Measurements from ENCODE around the gene TTLL5. TPM values are rescaled to one million over a fixed set of nuclear protein-coding genes. Genes with fewer than 3 reads are reported as not detected.

The TTLL5 gene
- total RNA-seq, 1 donor from 2014 or later: 39.6 TPM

DNA sequence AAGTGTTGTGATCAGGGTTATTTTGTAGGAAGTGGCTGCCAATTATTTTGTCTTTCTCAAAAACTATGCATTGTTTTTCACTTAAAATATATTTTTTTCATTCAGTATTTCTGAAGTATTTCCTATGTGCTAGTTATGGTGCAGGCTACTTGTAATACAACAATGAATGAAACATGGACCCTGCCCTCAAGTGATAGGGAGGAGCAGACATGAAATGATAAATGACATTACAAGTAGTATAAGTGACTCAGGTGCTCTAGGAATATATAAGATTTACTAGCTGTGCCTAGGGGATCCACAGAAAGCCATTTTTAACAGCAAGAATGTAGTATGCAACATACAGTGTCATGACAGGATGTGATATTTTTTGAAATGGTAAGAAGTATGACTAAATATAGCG is 65.3 kb downstream of the TTLL5 start:
- H3K4me3 ChIP-seq (ENCODE audit: low read depth, low read length): no peak overlapping the region
- TF ChIP-seq, protein P1, sequence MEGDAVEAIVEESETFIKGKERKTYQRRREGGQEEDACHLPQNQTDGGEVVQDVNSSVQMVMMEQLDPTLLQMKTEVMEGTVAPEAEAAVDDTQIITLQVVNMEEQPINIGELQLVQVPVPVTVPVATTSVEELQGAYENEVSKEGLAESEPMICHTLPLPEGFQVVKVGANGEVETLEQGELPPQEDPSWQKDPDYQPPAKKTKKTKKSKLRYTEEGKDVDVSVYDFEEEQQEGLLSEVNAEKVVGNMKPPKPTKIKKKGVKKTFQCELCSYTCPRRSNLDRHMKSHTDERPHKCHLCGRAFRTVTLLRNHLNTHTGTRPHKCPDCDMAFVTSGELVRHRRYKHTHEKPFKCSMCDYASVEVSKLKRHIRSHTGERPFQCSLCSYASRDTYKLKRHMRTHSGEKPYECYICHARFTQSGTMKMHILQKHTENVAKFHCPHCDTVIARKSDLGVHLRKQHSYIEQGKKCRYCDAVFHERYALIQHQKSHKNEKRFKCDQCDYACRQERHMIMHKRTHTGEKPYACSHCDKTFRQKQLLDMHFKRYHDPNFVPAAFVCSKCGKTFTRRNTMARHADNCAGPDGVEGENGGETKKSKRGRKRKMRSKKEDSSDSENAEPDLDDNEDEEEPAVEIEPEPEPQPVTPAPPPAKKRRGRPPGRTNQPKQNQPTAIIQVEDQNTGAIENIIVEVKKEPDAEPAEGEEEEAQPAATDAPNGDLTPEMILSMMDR (conservative IDR thresholded peaks at IDR 0.05; ENCODE audit: low read depth, low read length): no peak

DNA sequence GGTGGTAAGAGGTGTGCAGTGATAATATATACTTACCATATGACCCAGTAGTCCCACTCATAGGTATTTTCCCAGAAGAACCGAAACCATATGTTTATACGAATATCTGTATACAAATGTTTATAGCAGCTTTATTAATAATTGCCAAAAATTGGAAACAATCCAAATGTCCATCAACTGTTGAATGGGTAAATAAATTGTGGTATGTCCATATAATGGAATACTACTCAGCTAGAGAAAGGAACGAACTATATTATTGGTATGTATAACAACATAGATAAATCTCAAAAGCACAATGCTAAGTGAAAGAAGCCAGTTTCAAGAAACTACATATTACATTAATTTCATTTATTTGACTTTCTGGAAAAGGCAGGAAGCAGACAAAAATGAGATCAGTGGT is 66.1 kb downstream of the TTLL5 start:
- no peak overlapping the region for H3K4me3 ChIP-seq (ENCODE audit: low read depth, low read length)
- TF ChIP-seq, protein P1 (conservative IDR thresholded peaks at IDR 0.05; ENCODE audit: low read depth, low read length): no peak
- no peak for DNase-seq (ENCODE audit: low read depth)

More for the DNA sequence above, 65.3 kb downstream of the TTLL5 start:
- DNase-seq (ENCODE audit: low read depth): no peak

DNA sequence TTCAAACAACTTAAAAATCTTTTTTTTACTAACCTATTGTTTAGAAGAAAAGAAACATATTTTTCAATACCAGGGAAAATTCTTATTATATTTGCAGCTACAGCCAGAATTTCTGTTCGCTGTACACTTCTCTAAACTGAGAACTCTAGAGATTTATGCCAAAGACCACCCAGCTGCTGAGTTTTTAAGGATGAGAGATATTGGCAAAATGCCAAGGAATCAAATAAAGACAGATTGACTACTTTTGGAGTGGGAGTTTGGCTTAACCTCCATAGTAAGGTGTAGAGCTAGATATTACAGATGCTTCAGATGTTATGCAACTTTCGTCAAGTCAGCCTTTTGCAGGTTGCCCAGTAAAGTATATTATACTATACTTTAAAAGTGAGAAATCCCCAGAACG is 71.8 kb downstream of the TTLL5 start:
- H3K4me3 ChIP-seq (ENCODE audit: low read depth, low read length): no peak overlapping the region
- DNase-seq (ENCODE audit: low read depth): no peak
- TF ChIP-seq, protein P1 (conservative IDR thresholded peaks at IDR 0.05; ENCODE audit: low read depth, low read length): no peak

DNA sequence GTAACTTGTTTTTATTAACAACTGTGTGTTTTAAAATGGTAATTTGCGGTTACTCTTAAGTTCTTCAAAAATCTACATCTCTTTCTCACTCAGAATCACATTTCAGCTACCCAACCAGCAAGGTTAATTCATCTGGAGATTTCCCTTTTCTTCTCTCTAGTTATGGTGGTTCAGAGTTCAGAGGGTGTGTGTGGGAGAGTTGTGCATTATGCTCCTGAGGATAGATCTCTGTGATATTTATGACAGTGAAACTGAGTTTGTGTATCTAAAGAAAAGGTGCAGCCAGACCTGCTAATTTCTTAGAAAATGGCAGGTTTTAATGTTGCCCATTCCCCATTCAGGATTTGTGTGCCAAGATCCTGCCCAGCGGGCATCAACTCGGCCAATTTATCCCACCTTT is 73.8 kb downstream of the TTLL5 start:
- no peak overlapping the region for H3K4me3 ChIP-seq (ENCODE audit: low read depth, low read length)
- TF ChIP-seq, protein P1 (conservative IDR thresholded peaks at IDR 0.05; ENCODE audit: low read depth, low read length): no peak
- DNase-seq (ENCODE audit: low read depth): no peak

DNA sequence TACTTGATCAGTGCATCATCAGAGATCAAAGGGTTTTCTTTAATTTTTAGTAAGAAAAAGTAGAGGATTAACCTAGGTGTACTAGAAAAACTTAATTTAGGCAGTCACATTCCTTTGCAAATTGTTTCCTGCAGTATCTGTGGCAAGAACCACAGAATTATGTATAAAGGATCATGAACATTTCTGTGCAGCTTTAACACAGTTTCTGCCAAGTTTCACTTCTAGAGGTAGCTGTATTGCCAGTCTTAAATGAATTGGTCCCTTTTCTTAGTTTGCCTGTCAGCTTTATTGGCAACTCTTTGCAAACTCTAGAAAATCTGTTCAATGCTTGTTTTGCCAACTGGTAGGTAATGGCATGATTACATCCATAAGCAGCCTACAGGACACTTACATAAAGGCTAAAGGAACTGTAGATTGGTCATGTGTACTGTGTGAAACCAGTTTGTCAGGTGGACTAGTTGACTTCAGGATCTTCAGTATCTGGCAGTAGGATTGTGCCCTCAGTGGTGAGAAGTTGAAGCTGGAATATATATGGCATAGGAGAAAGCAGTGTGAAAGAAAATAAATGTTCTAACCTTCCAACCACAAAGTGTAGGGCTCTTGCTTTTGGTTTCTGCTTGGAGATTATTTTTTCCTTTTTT is 75.9 kb downstream of the TTLL5 start:
- TF ChIP-seq, protein P1 (conservative IDR thresholded peaks at IDR 0.05; ENCODE audit: low read depth, low read length): no peak
- no peak overlapping the region for H3K4me3 ChIP-seq (ENCODE audit: low read depth, low read length)
- DNase-seq (ENCODE audit: low read depth): no peak

DNA sequence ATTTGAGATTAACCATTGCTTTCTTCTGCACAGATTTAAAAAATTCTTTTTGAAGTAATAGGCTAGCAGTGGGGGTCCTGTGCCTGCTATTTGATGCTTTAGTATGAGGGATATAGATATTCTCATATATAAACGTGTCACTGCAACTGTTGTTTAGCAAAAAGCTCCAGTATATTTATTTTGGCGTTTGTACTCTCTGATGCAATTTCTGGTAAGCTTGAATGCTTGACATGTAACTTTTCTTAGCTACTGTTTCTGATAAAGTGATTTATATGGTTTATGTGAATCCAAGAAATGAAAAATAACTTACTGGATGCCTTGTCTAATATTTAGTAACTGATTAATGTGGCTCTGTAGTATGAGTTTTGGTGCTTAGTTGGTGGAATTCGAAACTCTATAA is 77.1 kb downstream of the TTLL5 start:
- no peak for DNase-seq (ENCODE audit: low read depth)
- no peak overlapping the region for H3K4me3 ChIP-seq (ENCODE audit: low read depth, low read length)
- TF ChIP-seq, protein P1 (conservative IDR thresholded peaks at IDR 0.05; ENCODE audit: low read depth, low read length): no peak

DNA sequence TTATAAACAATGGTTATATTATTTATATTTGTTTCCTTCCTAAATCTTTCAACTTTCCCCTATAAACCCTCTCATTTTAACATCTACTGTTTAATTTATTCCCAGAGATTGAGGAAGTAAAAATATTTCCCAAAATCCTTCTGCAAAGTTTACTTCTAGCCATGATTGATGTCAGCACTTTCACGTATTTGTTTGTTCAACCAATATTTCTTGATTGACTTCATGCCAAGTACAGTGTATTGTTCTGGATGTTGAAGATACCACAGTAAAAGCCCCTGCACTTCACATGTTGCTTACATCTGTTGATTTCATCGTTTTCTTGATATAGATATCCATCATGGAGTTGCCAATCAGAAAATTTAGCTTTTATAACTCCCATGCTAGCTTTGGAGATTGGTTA is 81.8 kb downstream of the TTLL5 start:
- H3K4me3 ChIP-seq (ENCODE audit: low read depth, low read length): no peak overlapping the region
- no peak for DNase-seq (ENCODE audit: low read depth)
- TF ChIP-seq, protein P1 (conservative IDR thresholded peaks at IDR 0.05; ENCODE audit: low read depth, low read length): no peak

Measured in epithelial cell of proximal tubule (primary cell).